AG10803 (cell line): ENCODE data around the gene HS3ST2.
"Not testable (repeated sequence)": the region's sequence is repeated elsewhere in the genome, so short reads cannot be mapped to it uniquely, and the experiment has no call there.

Experiments
- DNase-seq: peaks from one replicate; pipeline ENCODE4 v3.0.0; 2010; ENCODE audit warnings: low read depth
- H3K4me3 ChIP-seq: 2 replicates; pipeline ENCODE4 v1.5.1; 2011; ENCODE audit warnings: mild to moderate bottlenecking, low read length, control low read depth
- CTCF ChIP-seq: conservative IDR thresholded peaks from 2 replicates; pipeline ENCODE4 v1.5.1; 2011; ENCODE audit warnings: mild to moderate bottlenecking, low read length, control low read depth, inconsistent platforms

HS3ST2 gene

GRCh38 chr16:22810226-22810625, 3.7 kb upstream of the HS3ST2 start:
- H3K4me3 ChIP-seq: no peak overlapping the region
- no peak for TF ChIP-seq CTCF
- DNase-seq: no peak

DNA sequence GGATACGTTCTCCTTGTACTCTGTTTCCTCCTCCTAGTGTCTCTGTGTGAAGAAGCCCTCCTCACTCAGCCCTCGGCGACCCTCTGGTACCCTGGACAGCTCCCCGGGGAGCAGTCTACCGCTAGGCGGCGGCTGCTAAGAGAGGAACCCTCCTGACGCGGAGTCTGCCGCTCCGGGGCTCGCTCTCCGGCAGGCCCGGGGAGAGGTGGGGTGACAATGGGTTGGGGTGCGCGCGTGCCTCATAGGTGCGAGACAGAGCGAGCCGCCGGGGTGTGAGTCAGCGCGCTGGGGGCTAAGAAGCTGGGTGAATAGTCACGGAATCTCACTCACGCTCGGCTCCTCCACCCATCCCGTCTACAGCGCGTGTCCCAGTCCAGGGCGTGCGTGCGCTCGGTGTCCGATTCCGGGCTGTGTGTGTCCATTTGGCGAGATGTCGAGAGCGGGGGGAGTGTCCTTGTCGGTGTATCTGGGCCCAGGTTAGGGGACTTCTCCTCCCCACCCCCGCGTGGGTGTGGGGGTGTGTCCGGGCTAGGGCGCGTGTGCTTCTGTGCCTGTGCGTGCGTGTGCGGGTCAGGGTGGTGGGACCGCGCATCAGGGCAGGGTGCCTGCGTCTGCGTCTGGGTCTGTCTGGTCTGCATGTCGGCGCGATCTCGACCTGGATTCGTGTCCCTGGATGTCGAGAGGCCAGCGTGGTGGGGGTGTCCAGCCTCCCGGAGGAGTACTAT, 577 bp upstream of the HS3ST2 start:
- peak; percentile 76 for TF ChIP-seq CTCF
- DNase-seq: peak; percentile 23
- H3K4me3 ChIP-seq: peak overlapping the region; percentile 36

GRCh38 chr16:22814711-22815105, 746 bp downstream of the HS3ST2 start:
- DNase-seq: no peak
- H3K4me3 ChIP-seq: no peak overlapping the region

GRCh38 chr16:22815863-22816262, 1.9 kb downstream of the HS3ST2 start:
- DNase-seq: no peak
- no peak for TF ChIP-seq CTCF
- no peak overlapping the region for H3K4me3 ChIP-seq

More at GRCh38 chr16:22814711-22815105, 746 bp downstream of the HS3ST2 start:
- TF ChIP-seq CTCF: no peak

DNA sequence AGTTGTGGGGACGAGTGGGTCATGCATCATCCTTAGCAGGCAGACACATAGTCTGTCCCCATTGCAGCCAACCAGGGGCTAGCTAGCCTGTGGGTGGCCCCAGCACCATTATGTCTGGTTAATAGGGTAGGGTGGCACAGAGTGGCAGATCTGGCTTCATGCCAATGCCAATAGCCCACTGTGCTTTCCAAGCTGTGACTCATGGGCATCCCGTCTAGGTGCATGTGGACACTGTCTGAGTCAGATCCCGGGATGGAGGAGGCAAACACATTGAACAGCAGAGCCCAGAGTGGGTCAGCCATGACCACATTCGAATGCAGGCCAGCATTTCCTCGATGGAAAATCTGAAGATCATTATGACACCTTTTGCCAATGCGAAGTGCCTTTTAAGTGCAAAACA, 2.5 kb downstream of the HS3ST2 start:
- no peak for DNase-seq
- H3K4me3 ChIP-seq: no peak overlapping the region
- TF ChIP-seq CTCF: no peak

GRCh38 chr16:22818736-22819135, 4.8 kb downstream of the HS3ST2 start:
- not testable (repeated sequence) for DNase-seq, H3K4me3 ChIP-seq

DNA sequence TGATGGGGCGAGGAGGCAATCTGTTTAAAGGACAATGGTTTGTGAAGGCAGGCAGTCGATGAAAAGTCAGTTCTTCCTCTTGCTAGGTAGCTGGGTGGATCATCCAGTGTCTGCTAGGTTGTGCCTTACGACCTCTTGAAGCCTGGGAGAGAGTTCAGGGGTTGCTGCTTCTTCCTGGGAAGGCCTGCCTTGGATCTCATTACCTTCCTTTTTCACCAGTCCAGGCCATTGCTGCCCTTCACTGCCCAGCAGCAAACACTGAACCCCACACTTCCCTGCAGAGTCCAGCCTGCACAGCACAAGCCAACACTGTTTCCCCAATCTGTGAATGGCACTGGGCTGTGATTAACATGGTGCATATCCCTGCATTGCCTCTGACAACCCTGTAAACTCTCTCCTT, 24.7 kb downstream of the HS3ST2 start:
- no peak overlapping the region for H3K4me3 ChIP-seq
- DNase-seq: no peak
- TF ChIP-seq CTCF: no peak

DNA sequence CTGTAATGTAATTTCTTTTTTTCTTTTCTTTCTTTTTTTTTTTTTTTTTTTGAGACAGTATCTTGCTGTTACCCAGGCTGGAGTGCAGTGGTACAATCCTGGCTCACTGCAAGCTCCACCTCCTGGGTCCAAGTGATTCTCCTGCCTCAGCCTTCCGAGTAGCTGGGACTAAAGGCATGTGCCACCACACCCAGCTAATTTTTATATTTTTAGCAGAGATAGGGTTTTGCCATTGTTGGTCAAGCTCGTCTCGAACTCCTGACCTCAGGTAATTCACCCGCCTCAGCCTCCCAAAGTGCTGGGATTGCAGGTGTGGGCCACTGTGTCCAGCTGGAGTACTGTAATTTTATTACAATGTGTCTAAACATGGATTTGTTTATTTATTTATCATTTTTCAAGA, 28.1 kb downstream of the HS3ST2 start:
- not testable (repeated sequence) for DNase-seq, H3K4me3 ChIP-seq
